HG03378 (cell line): ENCODE measurements around the gene CCNJL.

Experiments used
- ATAC-seq: cut with Tn5 transposase; IDR thresholded peaks from one replicate; pipeline ENCODE4 v1.9.1; 2021; ENCODE audit warnings: mild to moderate bottlenecking, moderate library complexity; ENCODE audit not compliant: unreplicated experiment

Gene CCNJL

DNA sequence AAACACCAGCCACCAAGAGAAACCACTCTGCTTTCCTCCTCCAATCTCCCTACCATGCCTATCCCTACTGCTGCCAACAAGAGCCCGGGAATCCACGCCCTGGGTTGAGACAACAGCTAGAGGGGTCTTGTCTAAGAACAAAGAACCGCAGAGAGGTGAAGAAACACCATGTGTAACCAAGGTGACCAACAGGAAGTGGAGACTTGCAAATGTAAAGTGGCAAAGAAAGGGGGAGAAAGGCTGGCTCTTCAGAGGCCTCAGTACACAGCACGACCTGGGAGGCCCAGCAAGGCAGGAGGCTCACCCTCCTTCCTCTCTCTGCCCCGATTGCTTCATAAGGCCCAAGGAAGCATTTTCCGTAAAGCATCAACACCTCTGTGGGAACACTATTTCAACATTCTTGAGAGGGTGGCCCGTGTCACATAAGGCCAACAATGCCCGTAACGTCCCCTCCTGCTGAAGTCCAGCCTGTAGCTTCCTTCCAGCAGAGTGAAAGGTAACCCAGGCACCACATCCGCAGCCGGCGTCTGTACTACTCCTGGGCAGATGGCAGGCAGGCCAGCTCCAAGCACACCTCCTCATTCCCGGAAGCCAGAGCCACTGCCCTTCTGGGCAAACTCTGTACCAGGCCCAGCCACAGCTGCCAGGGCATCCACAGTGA lies 18.3 kb downstream of the CCNJL start:
- no peak for ATAC-seq

DNA sequence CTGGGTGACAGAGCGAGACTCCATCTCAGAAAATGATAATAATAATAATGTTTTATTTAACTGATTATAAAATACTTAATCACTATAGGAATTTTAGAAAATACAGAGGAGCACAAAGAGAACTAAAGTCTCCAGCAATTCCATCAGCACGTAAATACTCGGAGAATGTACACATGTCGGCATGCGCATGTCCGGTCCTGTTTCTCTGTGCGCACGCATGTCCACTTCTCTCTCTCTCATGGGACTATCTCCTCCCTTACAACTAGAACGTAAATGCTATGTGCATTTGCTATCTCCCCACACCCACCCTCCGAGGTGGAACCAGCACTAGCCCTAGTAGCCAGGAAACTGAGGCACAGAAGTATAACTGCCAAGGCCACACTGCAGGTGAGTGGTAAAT lies 19.0 kb downstream of the CCNJL start:
- ATAC-seq, result no peak

DNA sequence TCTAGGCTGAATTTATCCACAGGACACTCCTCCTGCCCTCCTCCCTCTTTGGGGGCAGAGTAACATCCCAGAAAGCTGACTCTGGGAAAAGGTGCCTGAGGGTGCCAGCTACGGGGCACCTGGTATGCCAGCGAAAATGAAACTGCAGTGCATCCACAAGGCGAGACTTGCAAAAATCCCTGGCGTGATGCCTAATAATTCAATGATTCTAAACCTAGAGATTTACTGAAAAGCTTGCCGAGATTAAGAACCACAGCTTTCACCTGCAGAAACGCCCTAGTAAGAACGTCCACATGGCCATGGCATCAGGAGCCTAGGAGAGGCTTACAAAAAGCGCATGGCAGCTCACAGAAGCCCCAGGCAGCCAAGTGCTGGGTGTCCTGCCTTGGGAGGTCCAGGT lies 20.9 kb downstream of the CCNJL start:
- no peak for ATAC-seq

GRCh38 chr5:160290751-160291150 lies 21.6 kb downstream of the CCNJL start:
- no peak for ATAC-seq

- no peak for ATAC-seq
These were observed 22.6 kb downstream of the CCNJL start for GRCh38 chr5:160289721-160290120.

- ATAC-seq, result no peak
These were observed 23.1 kb downstream of the CCNJL start for GRCh38 chr5:160289356-160289651.

- ATAC-seq, result no peak
These were observed 24.8 kb downstream of the CCNJL start for GRCh38 chr5:160287378-160288051.

GRCh38 chr5:160286947-160287346 lies 25.4 kb downstream of the CCNJL start:
- ATAC-seq, result no peak

- ATAC-seq, result no peak
These were observed 27.0 kb downstream of the CCNJL start for GRCh38 chr5:160285316-160285715.

DNA sequence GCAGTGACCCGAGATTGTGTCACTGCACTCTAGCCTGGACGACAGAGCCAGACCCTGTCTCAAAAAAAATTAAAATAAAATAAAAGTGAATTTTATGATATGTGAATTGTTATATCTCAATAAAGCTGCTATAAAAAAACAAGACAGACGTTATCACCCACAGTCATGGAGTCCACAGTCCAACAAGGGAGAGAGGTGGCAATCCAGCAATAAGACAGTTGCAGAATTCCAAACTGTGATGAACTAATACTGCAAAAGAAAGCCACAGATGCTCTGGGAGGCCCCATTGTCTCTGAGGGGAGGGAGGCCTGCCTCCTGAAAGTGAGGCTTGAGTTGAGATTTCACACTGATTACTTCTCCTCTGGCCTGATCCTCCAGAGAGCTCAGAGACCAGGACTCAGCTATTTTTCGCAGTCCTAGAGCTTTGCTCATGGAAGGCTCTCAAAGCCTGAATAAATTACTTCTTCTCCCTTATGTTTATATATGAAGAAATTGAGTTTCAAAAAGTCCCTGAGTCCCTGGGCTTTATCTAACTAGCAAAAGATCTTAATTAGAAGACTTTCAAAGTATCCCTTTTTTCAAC lies 28.0 kb downstream of the CCNJL start:
- no peak for ATAC-seq

GRCh38 chr5:160281275-160281674 lies 31.1 kb downstream of the CCNJL start:
- no peak for ATAC-seq

- ATAC-seq, result no peak
These were observed 31.8 kb downstream of the CCNJL start for GRCh38 chr5:160280384-160281095.

GRCh38 chr5:160278343-160278742 lies 34.0 kb downstream of the CCNJL start:
- ATAC-seq, result no peak

DNA sequence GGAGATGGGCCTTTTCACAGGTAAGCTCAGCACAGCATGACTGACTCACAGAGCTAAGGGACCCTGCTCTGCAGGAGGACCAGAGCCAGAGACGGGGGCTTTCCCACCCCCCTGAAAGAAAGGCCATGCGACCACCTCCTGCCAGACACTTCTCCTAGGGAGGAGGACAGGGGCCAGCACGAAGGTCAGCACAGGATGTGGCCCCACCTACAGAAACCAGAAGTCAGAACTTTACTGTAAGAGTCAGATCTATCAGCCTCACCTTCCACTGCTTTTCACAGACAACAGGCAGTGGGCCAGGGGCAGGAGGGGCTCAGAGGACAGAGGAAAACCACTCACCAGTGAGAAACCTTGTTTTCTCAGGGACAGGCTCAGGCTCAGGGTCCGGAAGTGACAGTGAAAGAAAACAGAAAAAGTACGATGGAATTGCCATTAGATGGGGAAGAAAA lies 37.9 kb downstream of the CCNJL start:
- ATAC-seq, result no peak

GRCh38 chr5:160272889-160273288 lies 39.5 kb downstream of the CCNJL start:
- ATAC-seq, result no peak

- no peak for ATAC-seq
These were observed 40.1 kb downstream of the CCNJL start for GRCh38 chr5:160272264-160272663.

- ATAC-seq, result no peak
These were observed 40.5 kb downstream of the CCNJL start for GRCh38 chr5:160271836-160272235.

GRCh38 chr5:160271396-160271795 lies 41.0 kb downstream of the CCNJL start:
- ATAC-seq, result no peak

GRCh38 chr5:160270704-160271103 lies 41.7 kb downstream of the CCNJL start:
- no peak for ATAC-seq

DNA sequence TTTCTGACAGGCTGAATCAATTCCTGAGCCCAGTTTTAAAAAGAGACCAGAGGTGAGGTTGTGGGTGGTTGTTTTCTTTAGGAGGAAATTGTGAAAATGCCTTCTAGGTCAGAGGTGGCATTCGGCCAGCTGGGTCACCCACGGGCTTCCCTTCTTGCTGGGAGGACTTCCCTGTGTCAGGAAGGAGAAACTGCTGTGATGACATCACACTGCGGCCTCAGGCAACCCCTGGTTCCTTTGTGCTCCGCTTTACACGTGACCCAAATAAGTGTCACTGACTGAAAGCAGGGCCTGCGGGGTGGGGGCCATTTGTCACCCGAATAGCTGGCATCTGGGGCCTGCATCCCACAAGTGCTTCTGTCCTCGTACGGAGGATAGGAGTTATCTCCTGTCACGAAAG lies 43.3 kb downstream of the CCNJL start:
- ATAC-seq, result no peak

- no peak for ATAC-seq
These were observed 44.2 kb downstream of the CCNJL start for GRCh38 chr5:160268121-160268520.
